NCI-H748 treated with DMSO at 0.1 percent for 48 hours (cell line): ENCODE results near the gene LAD1.

ENCODE experiments used
- DNase-seq: peaks from one replicate; lab custom pipeline; 2025; lab: John Stamatoyannopoulos, UW

LAD1 gene

DNA sequence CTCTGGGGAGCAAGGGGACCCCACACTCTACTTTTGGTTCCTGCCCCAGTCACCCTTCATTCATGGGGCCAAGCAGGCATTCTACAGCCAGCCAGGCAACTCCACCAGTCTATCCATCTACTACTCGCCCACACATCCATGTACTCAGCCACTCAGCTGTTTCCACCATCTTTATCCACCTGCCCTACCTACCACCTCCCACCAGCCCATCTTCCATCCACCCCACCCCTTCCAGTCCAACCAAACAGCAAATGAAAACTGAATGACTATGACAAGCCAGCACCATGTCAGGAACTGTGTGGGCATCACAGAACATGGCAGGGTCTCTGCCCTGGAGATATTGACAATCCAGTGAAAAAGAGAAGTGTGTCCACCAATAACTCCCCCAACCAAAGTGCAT is 7.9 kb downstream of the LAD1 start:
- no peak for DNase-seq

DNA sequence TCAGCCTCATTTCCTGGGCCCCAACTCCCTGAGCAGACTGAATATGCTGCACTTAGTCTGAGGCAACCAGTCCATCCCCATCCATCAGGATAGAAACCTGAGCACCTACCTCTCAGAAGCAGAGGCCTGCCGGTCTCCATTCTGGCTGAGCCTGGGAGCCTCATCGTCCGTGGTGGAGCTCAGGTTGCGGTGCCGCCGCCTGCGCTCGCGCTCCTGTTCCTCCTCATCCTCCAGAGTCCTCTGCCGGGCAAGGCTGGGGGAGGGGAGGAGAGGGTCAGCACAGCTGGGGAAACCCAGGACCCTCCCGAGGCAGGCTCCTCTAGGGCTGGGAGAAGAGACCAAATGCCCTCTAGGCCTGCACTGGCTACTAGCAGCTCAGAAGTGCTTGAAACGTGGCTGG is 10.1 kb downstream of the LAD1 start:
- DNase-seq: no peak

- no peak for DNase-seq
These were observed 12.9 kb downstream of the LAD1 start for GRCh38 chr1:201386208-201386607.

GRCh38 chr1:201385299-201385891 is 13.7 kb downstream of the LAD1 start:
- DNase-seq: peak; percentile 24

- DNase-seq: no peak
These were observed 14.7 kb downstream of the LAD1 start for GRCh38 chr1:201384406-201384782.

DNA sequence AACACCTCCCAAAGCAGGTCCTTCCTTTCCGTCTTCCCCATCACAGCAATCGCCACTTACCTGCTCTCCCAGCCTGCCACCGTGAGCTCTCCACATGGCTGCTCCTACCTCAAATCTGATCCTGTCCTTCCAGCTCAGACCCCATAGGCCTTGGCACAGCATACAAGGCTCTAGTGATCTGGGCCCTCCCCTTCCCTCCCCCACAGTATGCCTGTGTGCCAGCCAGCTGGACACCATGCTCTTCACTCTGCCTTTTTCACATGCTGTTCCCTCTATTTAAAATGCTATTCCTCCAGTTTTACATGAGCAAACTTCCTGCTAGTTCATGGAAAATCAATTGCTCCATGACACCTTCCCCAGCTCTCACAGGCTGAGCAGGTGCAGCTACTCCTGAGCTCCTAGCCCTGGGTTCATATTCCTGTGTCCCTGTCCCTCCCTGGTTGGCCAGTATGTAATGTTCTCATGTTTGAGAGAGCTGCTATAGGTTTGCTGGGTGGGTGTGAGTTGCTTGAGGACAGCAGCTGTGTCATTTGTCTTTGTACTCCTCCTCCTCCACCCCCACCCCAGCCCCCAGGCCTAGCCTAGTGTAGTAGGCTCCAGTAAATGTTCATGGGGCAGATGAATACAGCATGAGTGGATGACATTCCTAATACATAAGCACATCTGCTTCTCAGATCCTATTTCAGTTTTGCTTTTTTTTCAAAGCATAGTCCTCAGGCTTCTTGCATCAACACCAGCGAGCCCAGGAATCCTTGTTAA is 15.3 kb downstream of the LAD1 start:
- DNase-seq: no peak

GRCh38 chr1:201381130-201381529 is 18.0 kb downstream of the LAD1 start:
- DNase-seq: no peak

- DNase-seq: no peak
These were observed 19.3 kb downstream of the LAD1 start for GRCh38 chr1:201379733-201380242.

GRCh38 chr1:201378804-201379203 is 20.3 kb downstream of the LAD1 start:
- no peak for DNase-seq

DNA sequence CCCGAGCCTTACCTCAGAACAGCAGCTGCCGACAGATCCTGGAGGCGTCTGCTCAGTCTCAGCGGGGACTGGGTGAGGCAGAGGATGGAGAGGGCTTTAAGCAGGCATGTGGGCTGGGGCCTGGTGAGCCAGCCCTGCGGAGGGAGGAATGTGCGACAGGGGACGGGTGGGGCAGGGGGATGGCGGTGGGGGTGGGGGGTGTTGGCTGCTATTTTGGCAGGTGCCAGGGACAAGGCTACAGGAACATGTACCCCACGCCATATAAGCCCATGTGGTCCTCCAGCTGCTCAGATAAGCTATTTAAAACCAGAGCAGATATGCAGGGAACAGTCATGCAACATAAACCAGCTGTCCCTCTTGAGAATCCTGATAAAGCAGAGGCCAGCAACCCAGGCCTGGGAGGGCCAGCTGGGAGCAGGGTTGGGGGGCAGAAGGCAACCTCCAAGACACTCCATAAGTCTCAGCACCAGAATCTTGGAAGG is 21.5 kb downstream of the LAD1 start, which contains the start of gene TNNT2:
TSS of gene TNNT2 (minus strand) at position 70 of the 482 bp plus-strand sequence. CDS start 4,426 bp downstream, outside the sequence.
- no peak for DNase-seq

DNA sequence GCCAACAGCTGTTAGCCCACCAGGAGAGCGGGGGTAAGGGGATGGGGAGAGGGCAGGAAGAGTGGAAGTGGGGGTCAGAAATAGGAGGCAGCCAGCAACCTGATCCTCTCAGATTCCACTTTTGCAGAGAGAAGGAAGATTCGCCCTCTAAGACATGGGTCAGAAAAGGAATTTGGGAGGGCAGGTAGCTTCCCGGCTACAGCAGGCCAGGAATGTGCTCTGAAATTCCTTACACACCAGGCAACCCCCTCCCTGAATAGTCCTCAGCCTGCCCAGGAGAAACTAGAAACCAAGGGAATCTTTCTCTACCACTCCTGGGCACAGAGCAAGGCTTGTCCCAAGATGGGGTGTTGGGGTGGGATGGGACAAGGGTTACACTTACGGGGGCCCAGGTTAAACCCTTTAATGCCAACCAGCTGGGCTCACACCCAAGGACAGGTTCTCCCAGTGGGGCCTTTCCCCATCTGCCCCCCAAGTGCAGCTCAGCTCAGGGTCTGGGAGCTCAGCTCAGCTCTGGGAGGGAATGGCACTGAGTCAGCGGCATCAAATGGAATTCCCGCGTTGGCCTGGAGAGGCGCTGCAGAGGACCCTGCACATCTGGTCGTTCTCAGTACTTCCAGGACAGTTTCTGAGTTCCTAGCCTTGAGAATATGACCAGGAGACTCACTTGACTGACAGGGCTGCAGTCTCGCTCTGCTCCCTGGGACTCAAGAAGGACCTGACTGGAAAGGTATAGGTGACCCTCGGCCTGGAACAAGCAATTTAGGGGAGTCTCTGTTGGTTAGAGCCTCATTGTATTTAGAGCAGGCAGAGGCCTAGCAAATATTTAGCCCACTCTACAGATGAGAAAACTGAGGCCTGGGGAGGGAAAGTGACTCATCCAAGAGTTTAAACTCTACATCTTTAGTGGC is 22.4 kb downstream of the LAD1 start:
- no peak for DNase-seq

DNA sequence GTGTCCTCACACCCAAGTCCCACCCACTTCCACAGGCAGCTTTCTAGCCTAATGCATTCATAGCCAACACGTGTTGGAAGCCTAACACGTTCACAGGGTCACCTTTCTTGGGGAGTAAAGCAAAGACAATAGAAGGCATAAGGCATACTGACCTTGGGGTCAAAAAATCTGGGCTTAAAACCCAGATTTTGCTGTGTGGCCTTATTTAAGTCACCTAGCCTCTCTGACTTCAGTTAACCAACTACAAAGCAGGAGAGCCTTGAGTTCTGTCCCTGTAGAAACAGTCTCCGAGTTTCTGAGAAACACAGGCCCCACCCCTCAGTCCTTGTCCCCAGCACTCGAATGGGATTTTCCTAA is 23.0 kb downstream of the LAD1 start:
- DNase-seq: no peak

GRCh38 chr1:201375169-201375568 is 24.0 kb downstream of the LAD1 start:
- DNase-seq: no peak

GRCh38 chr1:201374364-201374763 is 24.8 kb downstream of the LAD1 start:
- peak; percentile 18 for DNase-seq

GRCh38 chr1:201371792-201372191 is 27.3 kb downstream of the LAD1 start:
- DNase-seq: no peak

GRCh38 chr1:201371276-201371675 is 27.8 kb downstream of the LAD1 start:
- DNase-seq: no peak

DNA sequence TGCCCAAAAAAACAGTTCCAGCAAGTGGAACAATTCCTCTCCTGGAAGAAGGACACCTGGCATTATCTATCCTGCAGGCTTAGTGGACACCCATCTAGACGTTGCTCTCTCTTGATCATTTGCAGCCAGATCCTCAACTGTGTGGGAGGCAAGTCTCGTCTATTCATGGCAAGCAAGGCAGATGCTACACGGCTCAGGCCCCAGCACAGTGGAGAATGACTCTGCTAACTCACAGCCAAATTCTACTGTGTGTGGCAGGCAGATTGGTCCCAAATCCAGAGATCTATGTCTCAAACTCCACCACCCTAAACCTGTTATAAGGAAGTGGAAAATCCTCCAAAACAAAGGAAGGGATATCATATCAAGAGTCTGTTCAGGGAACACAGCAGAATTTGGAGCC is 28.6 kb downstream of the LAD1 start:
- no peak for DNase-seq

DNA sequence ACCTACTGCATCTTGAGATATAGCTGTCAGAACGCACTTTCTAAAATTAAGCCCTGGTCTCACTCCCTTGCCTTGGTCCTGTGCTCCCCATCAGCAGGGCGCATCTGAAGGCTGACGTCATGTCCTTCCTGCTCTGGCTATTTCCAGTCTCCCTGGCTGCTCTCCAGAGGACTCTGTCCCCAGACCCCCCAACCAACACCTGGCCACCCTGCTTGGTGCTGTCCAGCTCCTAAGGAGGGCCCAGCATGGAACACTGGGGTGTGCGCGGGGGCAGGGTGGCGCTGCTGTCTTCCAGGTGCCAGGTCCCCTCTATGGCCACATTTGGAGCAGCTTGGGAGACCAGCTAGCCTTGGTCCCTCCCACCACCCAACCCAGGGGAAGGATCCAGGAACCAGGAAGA is 29.9 kb downstream of the LAD1 start:
- no peak for DNase-seq

GRCh38 chr1:201366696-201367095 is 32.4 kb downstream of the LAD1 start:
- DNase-seq: no peak

- no peak for DNase-seq
These were observed 33.9 kb downstream of the LAD1 start for GRCh38 chr1:201365251-201365650.

DNA sequence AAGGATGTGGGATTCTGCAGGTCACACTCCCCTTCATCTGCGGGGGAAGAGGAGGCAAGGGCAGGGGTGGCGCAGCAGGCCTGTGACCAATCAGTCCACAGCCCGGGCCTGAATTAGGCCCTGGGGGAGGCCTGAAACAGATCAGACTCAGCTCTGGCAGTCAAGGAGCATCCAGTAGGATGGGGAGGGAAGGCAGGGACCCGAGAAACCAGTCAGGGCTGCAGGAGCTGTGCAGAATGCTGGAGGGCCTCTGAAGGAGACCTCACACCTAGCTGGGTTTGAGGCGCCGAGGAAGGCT is 34.4 kb downstream of the LAD1 start:
- DNase-seq: no peak

- DNase-seq: no peak
These were observed 35.7 kb downstream of the LAD1 start for GRCh38 chr1:201363467-201363866.

GRCh38 chr1:201362906-201363305 is 36.2 kb downstream of the LAD1 start:
- DNase-seq: no peak
